HG03460 (cell line): ENCODE data around the gene SELENOW.
"Not testable (repeated sequence)": the region's sequence is repeated elsewhere in the genome, so short reads cannot be mapped to it uniquely, and the experiment has no call there.

ENCODE experiments used
- ATAC-seq: cut with Tn5 transposase; IDR thresholded peaks from one replicate; pipeline ENCODE4 v1.9.1; 2021; ENCODE audit not compliant: unreplicated experiment

The SELENOW gene

DNA sequence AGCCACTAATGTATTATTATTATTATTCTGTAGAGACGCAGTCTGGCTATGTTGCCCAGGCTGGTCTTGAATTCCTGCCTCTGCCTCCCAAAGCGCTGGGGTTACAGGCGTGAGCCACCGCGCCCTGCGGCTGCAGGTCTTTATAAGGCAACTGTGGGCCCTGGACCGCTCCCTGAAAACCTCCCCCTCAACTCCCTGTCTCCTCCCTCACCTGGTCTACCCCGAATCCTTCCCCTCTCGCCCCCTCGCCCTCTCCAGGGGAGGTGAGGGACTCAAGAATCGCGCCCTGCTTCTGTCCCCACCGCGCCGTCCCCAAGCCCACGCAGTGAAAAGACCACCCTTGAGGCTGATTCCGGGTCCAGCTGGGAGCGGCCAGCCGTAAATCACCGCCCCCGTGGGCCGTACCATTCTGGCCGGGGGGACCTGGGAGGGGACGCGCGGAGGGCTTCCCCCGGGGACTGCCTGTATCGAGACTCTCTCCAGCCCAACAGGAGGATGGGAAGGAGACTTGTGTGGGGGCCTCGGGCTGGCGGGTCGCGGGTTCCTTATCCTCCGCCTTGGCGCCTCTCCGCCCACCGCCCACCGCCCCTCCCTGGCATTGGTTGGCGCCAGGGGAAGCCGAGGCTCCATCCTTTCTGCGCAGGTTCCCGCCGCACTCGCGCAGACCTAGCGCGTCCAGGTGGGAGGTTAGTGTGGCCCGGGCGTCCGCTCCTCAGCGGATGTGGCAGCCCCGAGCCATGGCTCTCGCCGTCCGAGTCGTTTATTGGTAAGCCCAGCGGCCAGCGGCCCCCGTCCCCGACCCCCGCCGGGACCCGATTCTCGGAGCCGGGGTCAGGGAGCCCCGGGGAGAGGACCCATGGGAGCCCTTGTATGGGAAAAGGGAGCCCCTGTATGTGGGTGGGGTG, at the start of gene SELENOW:
Gene SELENOW (plus strand): TSS at position 655 of the 905 bp plus-strand sequence. CDS start 83 bp downstream, at position 738.
- ATAC-seq, result peak; percentile 65

DNA sequence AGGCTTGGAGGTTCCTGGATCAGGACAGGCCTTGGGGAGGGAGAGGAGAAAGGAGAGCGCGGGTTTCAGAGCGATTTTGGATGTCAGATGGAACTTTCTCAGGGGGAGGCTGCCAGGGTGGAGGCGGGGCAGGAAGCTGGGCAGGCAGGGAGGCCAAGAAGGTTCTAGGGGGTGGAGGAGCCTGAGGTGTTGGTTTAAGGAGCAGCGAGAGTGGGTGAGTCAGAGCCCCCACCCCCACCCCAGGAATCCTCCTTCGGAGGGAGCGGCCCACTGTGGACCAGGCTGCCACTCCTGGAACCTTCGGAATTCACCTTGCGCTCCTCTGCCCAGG, 49.1 kb upstream of the SELENOW start:
- no peak for ATAC-seq

DNA sequence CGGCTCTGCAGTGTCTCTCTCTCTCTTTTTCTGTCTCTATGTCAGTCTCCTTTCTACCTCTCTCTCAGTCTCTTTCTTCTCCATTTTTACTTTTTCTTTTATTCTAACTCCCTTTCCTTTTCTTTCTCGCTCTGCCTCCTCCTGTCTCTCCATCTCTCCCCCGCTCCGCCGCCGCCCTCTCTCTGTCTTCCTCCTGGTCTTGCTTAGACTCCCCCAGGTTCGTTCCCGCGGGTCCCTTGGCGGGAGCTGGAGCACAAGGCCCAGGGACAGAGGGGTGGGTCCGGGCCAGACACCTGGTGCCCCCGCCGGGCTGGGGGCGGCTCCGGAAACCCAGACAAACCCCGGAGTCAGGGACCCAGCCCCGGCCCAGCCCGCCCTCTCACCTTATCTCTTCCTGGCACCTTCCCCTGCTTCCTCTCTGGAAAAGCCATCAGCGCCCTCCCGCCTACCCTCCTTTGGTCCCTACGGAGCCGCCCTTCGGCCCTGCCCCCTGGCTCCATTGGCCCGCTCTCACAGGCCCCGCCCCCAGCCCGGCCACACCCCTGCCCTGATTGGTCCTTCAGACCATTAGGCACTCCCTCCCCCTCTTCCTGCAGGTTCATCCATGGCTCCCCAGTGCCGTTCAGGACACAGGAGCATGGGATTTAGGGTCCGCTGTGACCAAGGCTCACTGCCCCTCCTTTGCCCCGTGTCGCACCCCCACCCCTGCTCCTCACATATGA, 48.5 kb upstream of the SELENOW start:
- no peak for ATAC-seq

GRCh38 chr19:47730521-47730889, 48.0 kb upstream of the SELENOW start:
- no peak for ATAC-seq

DNA sequence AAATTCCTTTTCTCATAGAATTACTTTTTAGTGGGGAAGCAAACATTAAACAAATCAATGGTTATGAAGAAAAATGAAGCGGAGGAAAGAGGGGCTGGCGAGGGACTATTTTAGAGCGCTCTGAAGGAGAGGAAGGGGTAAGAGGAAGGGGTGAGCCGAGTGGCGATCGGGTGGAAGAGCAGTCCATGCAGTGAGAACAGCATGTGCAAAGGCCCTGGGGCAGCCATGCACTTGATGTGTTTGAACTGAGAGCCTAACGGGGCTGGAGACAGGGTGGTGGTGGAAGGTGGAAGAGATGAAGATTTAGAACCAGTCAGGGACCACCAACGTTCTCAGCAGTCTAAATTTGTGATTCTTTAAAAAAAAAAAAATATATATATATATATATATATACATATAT, 47.6 kb upstream of the SELENOW start:
- ATAC-seq, result no peak

DNA sequence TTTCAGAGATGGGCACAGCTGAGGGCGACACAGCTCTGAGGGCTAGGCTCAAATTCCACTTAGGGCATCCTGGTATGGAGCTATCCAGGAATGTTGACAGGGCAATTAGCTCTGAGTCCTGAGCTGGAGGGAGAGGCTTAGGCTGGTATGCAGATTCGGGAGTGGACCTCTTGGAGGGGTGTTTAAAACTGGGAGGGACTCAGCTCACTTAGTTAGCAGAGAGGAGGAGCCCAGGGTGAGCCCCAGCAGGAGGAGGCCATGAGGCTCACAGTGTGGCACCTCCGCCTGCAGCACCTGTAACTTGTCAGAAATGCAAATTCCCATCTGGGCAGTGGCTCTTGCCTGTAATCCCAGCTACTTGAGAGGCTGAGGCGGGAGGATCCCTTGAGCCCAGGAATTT, 43.4 kb upstream of the SELENOW start:
- ATAC-seq, result no peak

- ATAC-seq, result no peak
Measured at GRCh38 chr19:47740866-47741519, 37.5 kb upstream of the SELENOW start.

- ATAC-seq, result no peak
Measured at GRCh38 chr19:47741544-47742140, 36.9 kb upstream of the SELENOW start.

- no peak for ATAC-seq
Measured at GRCh38 chr19:47742634-47743033, 35.9 kb upstream of the SELENOW start.

GRCh38 chr19:47745010-47745901, 33.2 kb upstream of the SELENOW start, which contains the start of gene NOP53:
NOP53 (plus strand) TSS chr19:47745546; CDS start chr19:47745560, 14 bp downstream.
- peak; percentile 71 for ATAC-seq

- ATAC-seq, result not testable (repeated sequence)
Measured at GRCh38 chr19:47746129-47746528, 32.4 kb upstream of the SELENOW start.

DNA sequence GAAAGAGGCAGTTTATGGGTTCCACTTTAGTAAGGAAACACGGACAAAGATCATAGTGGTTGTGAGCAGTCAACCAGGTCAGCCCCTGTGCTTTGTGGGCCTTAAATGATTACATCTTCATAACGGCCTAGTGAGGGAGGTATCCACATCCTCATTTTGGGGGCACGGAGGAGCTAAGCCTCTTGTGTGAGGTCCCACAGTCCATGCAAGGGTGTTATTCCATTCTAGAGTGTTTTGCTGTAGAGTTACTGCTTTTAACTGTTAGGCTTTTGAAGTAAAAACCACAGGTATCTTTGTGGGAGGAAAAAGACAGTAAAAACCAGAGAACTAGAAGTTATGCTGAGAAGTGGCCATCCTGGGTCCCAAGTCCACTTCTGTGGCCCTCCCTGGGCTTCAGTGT, 29.2 kb upstream of the SELENOW start:
- no peak for ATAC-seq

- no peak for ATAC-seq
Measured at GRCh38 chr19:47750752-47751151, 27.8 kb upstream of the SELENOW start.

DNA sequence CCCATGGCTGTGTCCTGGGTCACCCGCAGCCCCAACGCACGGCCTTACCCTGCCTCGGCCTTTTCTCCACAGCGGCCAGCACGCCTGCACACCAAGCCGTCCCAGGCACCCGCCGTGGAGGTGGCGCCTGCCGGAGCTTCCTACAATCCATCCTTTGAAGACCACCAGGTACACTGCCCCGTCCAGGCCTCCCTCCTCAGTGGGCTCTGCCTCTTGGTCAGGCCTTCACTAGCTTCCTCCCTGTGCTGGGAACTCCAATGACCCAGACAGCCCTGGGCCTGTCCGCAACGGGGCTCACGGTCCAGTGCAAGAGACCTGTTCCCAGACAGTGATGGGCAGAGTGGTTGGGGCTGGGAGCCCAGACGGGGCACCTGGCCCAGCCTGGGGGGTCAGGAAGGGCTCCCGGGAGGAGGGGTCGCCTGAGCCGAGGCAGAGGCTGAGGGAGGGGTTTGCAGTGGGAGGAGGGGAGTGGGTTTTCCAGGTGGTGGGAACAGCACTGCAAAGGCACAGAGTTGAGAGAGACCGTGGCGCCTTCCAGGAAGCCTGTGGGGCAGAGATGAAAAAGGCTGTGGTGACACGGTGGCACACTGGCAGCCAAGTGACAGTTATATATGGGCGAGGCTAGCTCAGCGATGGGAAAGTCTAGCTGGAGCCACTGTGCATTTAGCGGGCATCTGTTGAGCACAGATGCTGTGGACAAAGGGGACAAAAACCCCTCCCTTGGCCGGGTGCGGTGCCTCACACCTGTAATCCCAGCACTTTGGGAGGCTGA, 25.9 kb upstream of the SELENOW start:
- no peak for ATAC-seq

DNA sequence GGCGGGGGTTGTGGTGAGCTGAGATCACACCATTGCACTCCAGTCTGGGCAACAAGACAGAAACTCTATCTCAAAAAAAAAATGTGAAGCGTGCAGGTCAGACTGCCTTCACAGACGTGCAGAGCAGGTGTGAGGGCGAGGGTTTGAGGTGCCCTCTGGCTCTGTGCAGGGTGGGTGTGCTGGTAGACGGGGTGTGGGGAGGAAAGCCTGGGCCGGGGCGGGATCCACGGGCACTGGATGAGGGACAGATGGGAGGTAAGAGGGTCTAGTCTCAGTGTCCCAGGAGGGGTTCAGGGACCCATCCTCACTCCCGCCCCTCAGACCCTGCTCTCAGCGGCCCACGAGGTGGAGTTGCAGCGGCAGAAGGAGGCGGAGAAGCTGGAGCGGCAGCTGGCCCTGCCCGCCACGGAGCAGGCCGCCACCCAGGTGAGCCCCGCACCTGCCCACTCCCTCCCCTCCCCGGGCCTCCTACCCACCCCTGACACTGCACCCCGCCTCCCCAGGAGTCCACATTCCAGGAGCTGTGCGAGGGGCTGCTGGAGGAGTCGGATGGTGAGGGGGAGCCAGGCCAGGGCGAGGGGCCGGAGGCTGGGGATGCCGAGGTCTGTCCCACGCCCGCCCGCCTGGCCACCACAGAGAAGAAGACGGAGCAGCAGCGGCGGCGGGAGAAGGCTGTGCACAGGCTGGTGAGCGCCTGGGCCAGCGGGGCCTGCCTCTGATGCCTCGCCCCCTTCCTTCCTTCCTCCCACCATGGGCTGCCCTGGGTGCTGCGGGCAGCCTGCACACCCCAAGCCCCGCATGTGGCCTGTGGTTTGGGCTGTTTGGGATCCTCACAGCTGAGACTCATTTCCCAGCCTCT, 24.1 kb upstream of the SELENOW start:
- ATAC-seq, result no peak

- no peak for ATAC-seq
Measured at GRCh38 chr19:47755065-47755761, 23.3 kb upstream of the SELENOW start.

DNA sequence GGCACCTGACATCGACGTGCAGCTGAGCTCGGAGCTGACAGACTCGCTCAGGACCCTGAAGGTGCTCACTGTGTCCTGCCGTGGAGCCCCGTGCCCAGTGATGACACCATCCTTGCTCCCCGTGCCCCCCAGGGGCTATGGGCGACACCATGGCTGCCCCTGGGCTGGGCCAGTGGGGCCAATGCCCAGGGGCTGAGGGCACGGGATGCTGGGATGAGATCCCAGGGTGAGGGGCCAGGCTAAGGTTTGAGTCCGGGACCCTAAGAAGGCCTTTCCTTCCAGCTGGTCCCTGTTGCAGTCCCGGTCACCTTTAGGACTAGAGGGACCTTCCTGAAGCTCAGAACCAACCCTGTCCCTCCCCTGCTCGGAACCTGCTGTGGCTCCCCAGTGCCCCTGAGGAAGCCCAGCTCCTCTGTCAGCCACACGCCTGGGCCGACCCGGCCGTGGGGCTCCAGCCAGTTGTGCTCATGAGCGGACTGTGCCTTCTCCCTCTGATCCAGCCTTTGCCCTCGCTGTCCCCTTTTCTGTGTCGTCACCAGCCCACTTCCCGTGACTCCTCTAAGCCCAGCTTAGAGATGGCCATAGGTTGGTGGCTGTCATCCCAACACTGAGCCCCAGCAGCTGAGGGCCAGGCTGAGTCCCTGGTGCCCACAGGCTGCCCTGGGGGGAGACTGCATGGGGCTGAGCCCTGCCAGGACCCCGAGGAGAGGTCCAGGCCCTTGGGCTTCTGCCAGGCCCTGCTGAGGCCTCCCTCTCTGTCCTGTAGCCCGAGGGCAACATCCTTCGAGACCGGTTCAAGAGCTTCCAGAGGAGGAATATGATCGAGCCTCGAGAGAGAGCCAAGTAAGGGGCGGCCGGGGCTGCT, 22.5 kb upstream of the SELENOW start:
- no peak for ATAC-seq
